Caco-2 (cell line): ENCODE results near the gene RSPH10B. TPM values are rescaled to one million over a fixed set of nuclear protein-coding genes. Genes with fewer than 3 reads are reported as not detected.

Experiments used
- total RNA-seq: library from RNA; stranded (reverse); gene quantifications from 2 replicates; pipeline ENCODE4 v1.2.3, GENCODE V29; 2022

RSPH10B gene
- total RNA-seq, 1 experiment from 2014 or later: not detected

Other genes with a start within 250 kb of the RSPH10B start
- gene RNF216, start 189.0 kb downstream of the RSPH10B start, total RNA-seq: 40.6 and 44.6 TPM in 2 replicates
- not detected in 2 replicates for gene OCM, start 89.9 kb downstream of the RSPH10B start, total RNA-seq
- 65.2 and 76.4 TPM in 2 replicates for gene CCZ1, start 72.0 kb downstream of the RSPH10B start, total RNA-seq
- 22.6 TPM in 2 replicates for gene PMS2, start 38.4 kb upstream of the RSPH10B start, total RNA-seq
- gene AIMP2, start 38.6 kb upstream of the RSPH10B start, total RNA-seq: 85.1 and 96.3 TPM in 2 replicates
- gene ANKRD61, start 60.7 kb upstream of the RSPH10B start, total RNA-seq: 0.32 TPM in 1 of 2 replicates, not detected in the other
- 138 and 142 TPM in 2 replicates for gene EIF2AK1, start 88.5 kb upstream of the RSPH10B start, total RNA-seq
- 14.7 and 16.1 TPM in 2 replicates for gene USP42, start 134.3 kb upstream of the RSPH10B start, total RNA-seq